GM12878 (cell line): ENCODE measurements around the gene NEK2. TPM values are rescaled to one million over a fixed set of nuclear protein-coding genes. Genes with fewer than 3 reads are reported as not detected.

Experiments used
- CREM ChIP-seq: IDR thresholded peaks from 2 replicates; pipeline ENCODE4 v1.6.1; 2014; ENCODE audit warnings: antibody characterized with exemption, low read depth
- ESRRA ChIP-seq: IDR thresholded peaks from 2 replicates; pipeline ENCODE4 v1.6.1; 2012; ENCODE audit warnings: mild to moderate bottlenecking, low read length, improper control_type of control experiment
- HDAC6 ChIP-seq: fragments of 200-600 bp; sonication (generic); IDR thresholded peaks from one replicate; pipeline ENCODE4 v1.8.0; 2017; ENCODE audit warnings: antibody characterized with exemption; ENCODE audit not compliant: unreplicated experiment
- JUNB ChIP-seq: IDR thresholded peaks from 2 replicates; pipeline ENCODE4 v1.6.1; 2016; ENCODE audit warnings: antibody characterized with exemption, mild to moderate bottlenecking
- MTA3 ChIP-seq: IDR thresholded peaks from 2 replicates; pipeline ENCODE4 v1.6.1; 2012; ENCODE audit warnings: low read length, inconsistent platforms, borderline replicate concordance
- MXI1 ChIP-seq: fragments of 150-350 bp; IDR thresholded peaks from 2 replicates; pipeline ENCODE4 v1.6.1; 2011; ENCODE audit warnings: low read depth, mild to moderate bottlenecking, inconsistent platforms, low read length, improper control_type of control experiment
- NR2C1 ChIP-seq: fragments of 450-650 bp; IDR thresholded peaks from 2 replicates; pipeline ENCODE4 v1.6.1; 2017; ENCODE audit warnings: antibody characterized with exemption, mild to moderate bottlenecking, moderate library complexity
- POU2F2 ChIP-seq: IDR thresholded peaks from 3 replicates; pipeline ENCODE4 v1.6.1; 2011; ENCODE audit warnings: low read depth, mild to moderate bottlenecking, low read length, borderline replicate concordance
- RAD51 ChIP-seq: fragments of 450-650 bp; IDR thresholded peaks from 2 replicates; pipeline ENCODE4 v1.6.1; 2016; ENCODE audit warnings: moderate library complexity, mild to moderate bottlenecking, inconsistent platforms
- RB1 ChIP-seq: fragments of 450-650 bp; formaldehyde crosslinking; IDR thresholded peaks from 2 replicates; pipeline ENCODE4 v1.6.1; 2017; ENCODE audit warnings: mild to moderate bottlenecking, borderline replicate concordance
- SMAD1 ChIP-seq: fragments of 450-650 bp; IDR thresholded peaks from 2 replicates; pipeline ENCODE4 v1.6.1; 2018; ENCODE audit warnings: mild to moderate bottlenecking, low read depth; ENCODE audit not compliant: partially characterized antibody
- SRF ChIP-seq, 2 experiments: IDR thresholded peaks; 2 replicates each; pipeline ENCODE4 v1.6.1; 2011; ENCODE audit warnings: low read depth in 2 of 2, low read length in 2 of 2, mild to moderate bottlenecking in 1 of 2, moderate library complexity in 1 of 2
- SUZ12 ChIP-seq: fragments of 200-600 bp; sonication (generic); IDR thresholded peaks from one replicate; pipeline ENCODE4 v1.6.1; 2018; ENCODE audit warnings: antibody characterized with exemption, mild to moderate bottlenecking; ENCODE audit not compliant: unreplicated experiment
- ZNF274 ChIP-seq: IDR thresholded peaks from one replicate; pipeline ENCODE4 v1.8.0; 2011; ENCODE audit not compliant: insufficient read length, insufficient read depth
- polyA plus RNA-seq, 11 experiments: library from polyadenylated mRNA; depleted of rRNA in 4 of 11; unstranded in 6 of 11; stranded (reverse) in 5 of 11; fragments of >200 nt; fragmentation: Nextera tagmentation in 4 of 11; fragmentation: Illumina TruSeq in 1 of 11; extraction: Ambion mirVana in 4 of 11; extraction: Trizol in 1 of 11; gene quantifications; 1 replicate in 1 of 11; 2 replicates in 10 of 11; pipeline versions ENCODE4 v1.2.1 to v1.2.3, GENCODE V29; 2011 to 2016; ENCODE audit warnings: inconsistent platforms in 2 of 11, missing spikeins in 2 of 11, low read depth in 1 of 11
- total RNA-seq, 4 experiments: library from RNA; depleted of rRNA in 3 of 4; stranded (reverse); fragments of >200 nt in 3 of 4; fragmentation: Illumina TruSeq in 1 of 4; extraction: Trizol in 1 of 4; gene quantifications; 2 replicates each; pipeline versions ENCODE4 v1.2.1 to v1.2.3, GENCODE V29; 2013 to 2021
- TF ChIP-seq, protein P1 (sequence below): fragments of 450-650 bp; IDR thresholded peaks from 2 replicates; pipeline ENCODE4 v1.6.1; 2017; ENCODE audit warnings: mild to moderate bottlenecking, moderate library complexity
- TF ChIP-seq, protein P2 (sequence below): IDR thresholded peaks from 2 replicates; pipeline ENCODE4 v1.6.1; 2012; ENCODE audit warnings: improper control_type of control experiment, low read depth, low read length; ENCODE audit not compliant: insufficient replicate concordance
- TF ChIP-seq, protein P3 (sequence below): fragments of 450-650 bp; IDR thresholded peaks from 2 replicates; pipeline ENCODE4 v1.6.1; 2017; ENCODE audit warnings: antibody characterized with exemption, mild to moderate bottlenecking, moderate library complexity

Gene NEK2
- total and polyA plus RNA-seq, 10 of the 15 experiments (the other 5 are each of a cell fraction or from before 2014, with no cell fraction given) = 16.7 to 49.7 (median 36.9) TPM

DNA sequence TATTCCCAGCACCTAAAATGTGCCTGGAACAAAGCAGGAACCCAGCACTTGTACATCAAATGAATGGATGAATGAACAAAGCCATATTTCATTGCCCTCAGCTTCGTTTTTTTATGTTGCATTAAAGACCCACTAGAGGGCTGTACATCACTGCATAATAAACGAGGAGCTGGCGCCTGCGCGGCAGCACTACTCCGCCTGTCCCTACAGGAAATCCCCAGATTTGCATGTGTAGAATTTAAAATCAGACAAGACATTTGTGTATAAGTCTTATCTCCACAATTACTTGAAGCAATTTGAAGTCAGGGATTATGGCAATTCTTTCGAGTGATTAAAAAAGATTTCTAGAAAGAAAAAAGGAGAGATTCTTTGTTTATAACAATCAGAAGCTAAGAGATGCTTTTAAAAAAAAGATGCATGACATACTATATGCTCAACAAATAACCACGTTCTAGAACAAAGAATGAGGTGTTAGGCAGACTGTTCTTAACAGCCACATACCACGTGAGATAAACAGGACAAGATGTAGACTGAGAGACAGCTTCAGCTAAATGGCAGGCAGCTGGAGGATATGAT is 5.4 kb upstream of the NEK2 start (continued):
- TF ChIP-seq, protein P1, sequence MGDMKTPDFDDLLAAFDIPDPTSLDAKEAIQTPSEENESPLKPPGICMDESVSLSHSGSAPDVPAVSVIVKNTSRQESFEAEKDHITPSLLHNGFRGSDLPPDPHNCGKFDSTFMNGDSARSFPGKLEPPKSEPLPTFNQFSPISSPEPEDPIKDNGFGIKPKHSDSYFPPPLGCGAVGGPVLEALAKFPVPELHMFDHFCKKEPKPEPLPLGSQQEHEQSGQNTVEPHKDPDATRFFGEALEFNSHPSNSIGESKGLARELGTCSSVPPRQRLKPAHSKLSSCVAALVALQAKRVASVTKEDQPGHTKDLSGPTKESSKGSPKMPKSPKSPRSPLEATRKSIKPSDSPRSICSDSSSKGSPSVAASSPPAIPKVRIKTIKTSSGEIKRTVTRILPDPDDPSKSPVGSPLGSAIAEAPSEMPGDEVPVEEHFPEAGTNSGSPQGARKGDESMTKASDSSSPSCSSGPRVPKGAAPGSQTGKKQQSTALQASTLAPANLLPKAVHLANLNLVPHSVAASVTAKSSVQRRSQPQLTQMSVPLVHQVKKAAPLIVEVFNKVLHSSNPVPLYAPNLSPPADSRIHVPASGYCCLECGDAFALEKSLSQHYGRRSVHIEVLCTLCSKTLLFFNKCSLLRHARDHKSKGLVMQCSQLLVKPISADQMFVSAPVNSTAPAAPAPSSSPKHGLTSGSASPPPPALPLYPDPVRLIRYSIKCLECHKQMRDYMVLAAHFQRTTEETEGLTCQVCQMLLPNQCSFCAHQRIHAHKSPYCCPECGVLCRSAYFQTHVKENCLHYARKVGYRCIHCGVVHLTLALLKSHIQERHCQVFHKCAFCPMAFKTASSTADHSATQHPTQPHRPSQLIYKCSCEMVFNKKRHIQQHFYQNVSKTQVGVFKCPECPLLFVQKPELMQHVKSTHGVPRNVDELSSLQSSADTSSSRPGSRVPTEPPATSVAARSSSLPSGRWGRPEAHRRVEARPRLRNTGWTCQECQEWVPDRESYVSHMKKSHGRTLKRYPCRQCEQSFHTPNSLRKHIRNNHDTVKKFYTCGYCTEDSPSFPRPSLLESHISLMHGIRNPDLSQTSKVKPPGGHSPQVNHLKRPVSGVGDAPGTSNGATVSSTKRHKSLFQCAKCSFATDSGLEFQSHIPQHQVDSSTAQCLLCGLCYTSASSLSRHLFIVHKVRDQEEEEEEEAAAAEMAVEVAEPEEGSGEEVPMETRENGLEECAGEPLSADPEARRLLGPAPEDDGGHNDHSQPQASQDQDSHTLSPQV = peak; percentile 47; the same call in 1 of the 2 replicates
- TF ChIP-seq, protein P2, sequence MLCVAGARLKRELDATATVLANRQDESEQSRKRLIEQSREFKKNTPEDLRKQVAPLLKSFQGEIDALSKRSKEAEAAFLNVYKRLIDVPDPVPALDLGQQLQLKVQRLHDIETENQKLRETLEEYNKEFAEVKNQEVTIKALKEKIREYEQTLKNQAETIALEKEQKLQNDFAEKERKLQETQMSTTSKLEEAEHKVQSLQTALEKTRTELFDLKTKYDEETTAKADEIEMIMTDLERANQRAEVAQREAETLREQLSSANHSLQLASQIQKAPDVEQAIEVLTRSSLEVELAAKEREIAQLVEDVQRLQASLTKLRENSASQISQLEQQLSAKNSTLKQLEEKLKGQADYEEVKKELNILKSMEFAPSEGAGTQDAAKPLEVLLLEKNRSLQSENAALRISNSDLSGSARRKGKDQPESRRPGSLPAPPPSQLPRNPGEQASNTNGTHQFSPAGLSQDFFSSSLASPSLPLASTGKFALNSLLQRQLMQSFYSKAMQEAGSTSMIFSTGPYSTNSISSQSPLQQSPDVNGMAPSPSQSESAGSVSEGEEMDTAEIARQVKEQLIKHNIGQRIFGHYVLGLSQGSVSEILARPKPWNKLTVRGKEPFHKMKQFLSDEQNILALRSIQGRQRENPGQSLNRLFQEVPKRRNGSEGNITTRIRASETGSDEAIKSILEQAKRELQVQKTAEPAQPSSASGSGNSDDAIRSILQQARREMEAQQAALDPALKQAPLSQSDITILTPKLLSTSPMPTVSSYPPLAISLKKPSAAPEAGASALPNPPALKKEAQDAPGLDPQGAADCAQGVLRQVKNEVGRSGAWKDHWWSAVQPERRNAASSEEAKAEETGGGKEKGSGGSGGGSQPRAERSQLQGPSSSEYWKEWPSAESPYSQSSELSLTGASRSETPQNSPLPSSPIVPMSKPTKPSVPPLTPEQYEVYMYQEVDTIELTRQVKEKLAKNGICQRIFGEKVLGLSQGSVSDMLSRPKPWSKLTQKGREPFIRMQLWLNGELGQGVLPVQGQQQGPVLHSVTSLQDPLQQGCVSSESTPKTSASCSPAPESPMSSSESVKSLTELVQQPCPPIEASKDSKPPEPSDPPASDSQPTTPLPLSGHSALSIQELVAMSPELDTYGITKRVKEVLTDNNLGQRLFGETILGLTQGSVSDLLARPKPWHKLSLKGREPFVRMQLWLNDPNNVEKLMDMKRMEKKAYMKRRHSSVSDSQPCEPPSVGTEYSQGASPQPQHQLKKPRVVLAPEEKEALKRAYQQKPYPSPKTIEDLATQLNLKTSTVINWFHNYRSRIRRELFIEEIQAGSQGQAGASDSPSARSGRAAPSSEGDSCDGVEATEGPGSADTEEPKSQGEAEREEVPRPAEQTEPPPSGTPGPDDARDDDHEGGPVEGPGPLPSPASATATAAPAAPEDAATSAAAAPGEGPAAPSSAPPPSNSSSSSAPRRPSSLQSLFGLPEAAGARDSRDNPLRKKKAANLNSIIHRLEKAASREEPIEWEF = no peak
- TF ChIP-seq HDAC6 (no peak), CREM (no peak), JUNB (no peak), SUZ12 (no peak), RB1 (peak; percentile 28; the same call in 1 of the 2 replicates), POU2F2 (peak; percentile 96; the same call in 2 of the 3 replicates), MTA3 (no peak), ESRRA (no peak), SRF (IDR thresholded peaks at IDR 0.05; ENCODE audit: low read depth in 2 of 2, low read length in 2 of 2) (no peak), SMAD1 (peak; percentile 32), NR2C1 (no peak), RAD51 (peak; percentile 84), MXI1 (peak; percentile 76; the same call in 1 of the 2 replicates), ZNF274 (no peak)
- TF ChIP-seq, protein P3, sequence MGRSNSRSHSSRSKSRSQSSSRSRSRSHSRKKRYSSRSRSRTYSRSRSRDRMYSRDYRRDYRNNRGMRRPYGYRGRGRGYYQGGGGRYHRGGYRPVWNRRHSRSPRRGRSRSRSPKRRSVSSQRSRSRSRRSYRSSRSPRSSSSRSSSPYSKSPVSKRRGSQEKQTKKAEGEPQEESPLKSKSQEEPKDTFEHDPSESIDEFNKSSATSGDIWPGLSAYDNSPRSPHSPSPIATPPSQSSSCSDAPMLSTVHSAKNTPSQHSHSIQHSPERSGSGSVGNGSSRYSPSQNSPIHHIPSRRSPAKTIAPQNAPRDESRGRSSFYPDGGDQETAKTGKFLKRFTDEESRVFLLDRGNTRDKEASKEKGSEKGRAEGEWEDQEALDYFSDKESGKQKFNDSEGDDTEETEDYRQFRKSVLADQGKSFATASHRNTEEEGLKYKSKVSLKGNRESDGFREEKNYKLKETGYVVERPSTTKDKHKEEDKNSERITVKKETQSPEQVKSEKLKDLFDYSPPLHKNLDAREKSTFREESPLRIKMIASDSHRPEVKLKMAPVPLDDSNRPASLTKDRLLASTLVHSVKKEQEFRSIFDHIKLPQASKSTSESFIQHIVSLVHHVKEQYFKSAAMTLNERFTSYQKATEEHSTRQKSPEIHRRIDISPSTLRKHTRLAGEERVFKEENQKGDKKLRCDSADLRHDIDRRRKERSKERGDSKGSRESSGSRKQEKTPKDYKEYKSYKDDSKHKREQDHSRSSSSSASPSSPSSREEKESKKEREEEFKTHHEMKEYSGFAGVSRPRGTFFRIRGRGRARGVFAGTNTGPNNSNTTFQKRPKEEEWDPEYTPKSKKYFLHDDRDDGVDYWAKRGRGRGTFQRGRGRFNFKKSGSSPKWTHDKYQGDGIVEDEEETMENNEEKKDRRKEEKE = no peak
